ENCODE results near the gene CEP89. TPM values are rescaled to one million over a fixed set of nuclear protein-coding genes. Genes with fewer than 3 reads are reported as not detected.
A peak's percentile ranks its signal among the peaks of the same experiment; 100 is the strongest.
"Not testable (repeated sequence)": the region's sequence is repeated elsewhere in the genome, so short reads cannot be mapped to it uniquely, and the experiment has no call there.

CEP89 gene
- total and polyA plus RNA-seq, 7 experiments from 2014 or later = 7.4 to 22.4 (median 12.4) TPM

DNA sequence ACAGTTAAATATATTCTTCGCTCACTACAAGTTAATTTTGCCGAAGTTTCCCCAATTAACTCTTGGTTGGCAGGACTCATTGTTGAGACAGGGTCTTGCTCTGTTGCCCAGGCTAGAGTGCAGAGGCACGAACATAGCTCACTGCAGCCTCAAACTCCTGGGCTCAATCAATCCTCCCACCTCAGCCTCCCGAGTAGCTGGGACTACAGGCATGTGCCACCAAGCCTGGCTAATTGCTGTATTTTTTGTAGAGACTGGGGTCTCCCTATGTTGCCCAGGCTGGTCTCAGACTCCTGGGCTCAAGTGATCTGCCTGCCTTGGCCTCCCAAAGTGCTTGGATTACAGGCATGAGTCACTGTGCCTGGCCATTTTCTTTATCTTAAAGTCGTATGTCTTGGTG is 86.5 kb downstream of the CEP89 start:
- H3K4me1 ChIP-seq (ENCODE audit: control insufficient read depth in 2 of 2, insufficient read depth in 2 of 2, low read length in 2 of 2); CTCF ChIA-PET; H3K27me3 Mint-ChIP-seq; DNase-seq; H3K9me3 Mint-ChIP-seq; POLR2A ChIA-PET; H3K4me1 Mint-ChIP-seq; H3K36me3 ChIP-seq (ENCODE audit: control insufficient read depth in 2 of 3, insufficient read depth in 3 of 3, low read length in 3 of 3); H3K4me3 ChIP-seq (ENCODE audit: low read length); H3K27me3 ChIP-seq (ENCODE audit: control insufficient read depth in 2 of 2, insufficient read depth in 2 of 2, low read length in 2 of 2); ATAC-seq; H3K4me3 Mint-ChIP-seq; H3K9me3 ChIP-seq (ENCODE audit: control insufficient read depth in 2 of 3, low read length in 3 of 3); H3K27ac ChIP-seq (ENCODE audit: low read depth, low read length); H3K27ac Mint-ChIP-seq: not testable (repeated sequence)
- intact Hi-C loops (cut with micrococcal nuclease) = loop anchor here in 1 of 2 donors (10.0 kb wide), 1 partner anchor 90 kb away; no protein-coding TSS in a partner anchor
- peaks cover 0 to 29% (median 8%) of the 10 kb centered on the region in 5 donors for H3K36me3 Mint-ChIP-seq

DNA sequence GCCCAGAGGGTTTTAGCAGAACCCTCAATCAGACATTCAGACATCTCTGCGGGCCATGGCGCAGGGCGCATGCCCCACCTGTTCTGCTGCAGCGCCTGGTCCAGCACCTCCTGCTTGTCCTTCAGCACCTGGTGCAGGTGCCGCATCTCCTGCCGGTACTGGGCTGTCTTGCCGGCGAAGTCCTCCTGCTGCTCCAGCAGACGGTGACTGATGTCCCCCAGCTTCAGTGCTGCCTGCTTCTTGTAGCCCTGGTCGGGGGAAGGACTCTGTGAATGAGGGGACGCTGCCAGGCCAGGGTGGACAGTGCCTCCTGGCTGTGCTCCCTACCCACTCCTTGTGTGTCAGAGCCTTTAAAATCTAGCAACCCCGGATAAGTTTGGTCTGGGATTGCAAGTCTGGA is 90.0 kb downstream of the CEP89 start:
- ChIA-PET POLR2A (no interaction called here), CTCF (no interaction called here)
- intact Hi-C loops (cut with micrococcal nuclease) = loop anchor here in 1 of 2 donors (10.0 kb wide), 1 partner anchor 87 kb away; no protein-coding TSS in a partner anchor
- no peak overlapping the region for H3K4me3 Mint-ChIP-seq
- no peaks in the 10 kb centered on the region for H3K4me1 ChIP-seq (ENCODE audit: control insufficient read depth in 2 of 2, insufficient read depth in 2 of 2, low read length in 2 of 2)
- peaks cover 0 to 1% (median 0%) of the 10 kb centered on the region in 11 donors for H3K9me3 Mint-ChIP-seq
- no peak for ATAC-seq
- no peak for DNase-seq
- no peak overlapping the region for H3K27ac ChIP-seq (ENCODE audit: low read depth, low read length)
- peaks cover 0 to 4% (median 0%) of the 10 kb centered on the region in 7 donors for H3K4me1 Mint-ChIP-seq
- no peaks in the 10 kb centered on the region for H3K36me3 ChIP-seq (ENCODE audit: control insufficient read depth in 2 of 3, insufficient read depth in 3 of 3, low read length in 3 of 3)
- no peak overlapping the region for H3K4me3 ChIP-seq (ENCODE audit: low read length)
- peaks cover 0 to 39% (median 16%) of the 10 kb centered on the region in 5 donors for H3K36me3 Mint-ChIP-seq
- no peaks in the 10 kb centered on the region for H3K9me3 ChIP-seq (ENCODE audit: control insufficient read depth in 2 of 3, low read length in 3 of 3)
- no peaks in the 10 kb centered on the region for H3K27me3 ChIP-seq (ENCODE audit: control insufficient read depth in 2 of 2, insufficient read depth in 2 of 2, low read length in 2 of 2)
- H3K27ac Mint-ChIP-seq = no peak overlapping the region
- no peaks in the 10 kb centered on the region for H3K27me3 Mint-ChIP-seq

DNA sequence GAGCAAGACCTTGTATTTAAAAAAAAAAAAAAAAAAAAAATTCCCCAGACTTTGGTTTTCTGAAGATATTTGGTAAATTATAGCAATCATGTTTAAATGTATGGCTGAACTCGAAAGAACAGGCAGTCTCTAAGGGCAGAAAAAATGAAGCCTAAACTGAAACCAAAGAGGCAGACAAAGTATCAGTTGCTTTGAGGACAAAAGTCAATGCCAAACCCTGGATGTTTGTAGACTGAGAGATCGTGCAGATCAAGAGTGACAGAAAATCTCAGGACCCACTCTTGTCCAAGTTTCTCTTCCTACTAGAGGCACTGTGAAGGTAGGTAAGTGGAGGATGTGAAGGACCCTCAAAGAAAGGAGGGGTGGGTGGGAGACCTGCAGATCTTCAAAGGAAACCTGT is 91.1 kb downstream of the CEP89 start:
- H3K27ac ChIP-seq (ENCODE audit: low read depth, low read length) = no peak overlapping the region
- ATAC-seq = no peak
- Mint-ChIP-seq H3K4me3 (no peak overlapping the region), H3K4me1 (peaks cover 0 to 4% (median 0%) of the 10 kb centered on the region in 7 donors), H3K36me3 (peaks cover 0 to 33% (median 16%) of the 10 kb centered on the region in 5 donors), H3K9me3 (no peaks in the 10 kb centered on the region), H3K27me3 (no peaks in the 10 kb centered on the region), H3K27ac (no peak overlapping the region)
- CTCF ChIA-PET = no interaction called here
- no peaks in the 10 kb centered on the region for H3K36me3 ChIP-seq (ENCODE audit: control insufficient read depth in 2 of 3, insufficient read depth in 3 of 3, low read length in 3 of 3)
- H3K9me3 ChIP-seq (ENCODE audit: control insufficient read depth in 2 of 3, low read length in 3 of 3) = no peaks in the 10 kb centered on the region
- no peak overlapping the region for H3K4me3 ChIP-seq (ENCODE audit: low read length)
- no peak for DNase-seq
- intact Hi-C loops (cut with micrococcal nuclease) = loop anchor here in 1 of 2 donors (10.0 kb wide), 1 partner anchor 86 kb away; no protein-coding TSS in a partner anchor
- H3K4me1 ChIP-seq (ENCODE audit: control insufficient read depth in 2 of 2, insufficient read depth in 2 of 2, low read length in 2 of 2) = no peaks in the 10 kb centered on the region
- no peaks in the 10 kb centered on the region for H3K27me3 ChIP-seq (ENCODE audit: control insufficient read depth in 2 of 2, insufficient read depth in 2 of 2, low read length in 2 of 2)
- POLR2A ChIA-PET = no interaction called here

DNA sequence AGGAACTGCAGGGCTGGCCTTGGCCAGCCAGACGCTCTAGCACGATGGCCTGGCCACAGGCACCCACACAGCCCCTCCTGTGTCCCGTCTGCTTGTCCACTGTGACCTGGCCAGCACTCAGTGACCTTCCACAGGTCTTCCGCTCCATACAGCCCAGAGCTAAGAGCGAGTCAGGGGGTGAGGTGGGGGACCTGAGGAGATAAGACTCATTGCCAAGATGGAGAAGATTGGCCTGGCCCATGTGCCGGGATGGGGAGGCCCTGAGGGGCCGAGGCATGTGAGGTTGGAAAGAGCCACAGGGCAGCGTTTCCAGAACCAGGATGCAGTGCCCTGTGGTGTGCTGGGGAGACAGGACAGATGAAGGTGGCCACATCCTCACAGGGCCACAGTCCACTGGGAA is 92.0 kb downstream of the CEP89 start:
- ChIA-PET POLR2A (no interaction called here), CTCF (no interaction called here)
- H3K27me3 Mint-ChIP-seq = no peaks in the 10 kb centered on the region
- no peaks in the 10 kb centered on the region for H3K27me3 ChIP-seq (ENCODE audit: control insufficient read depth in 2 of 2, insufficient read depth in 2 of 2, low read length in 2 of 2)
- intact Hi-C loops (cut with micrococcal nuclease) = loop anchor here in 1 of 2 donors (10.0 kb wide), 1 partner anchor 85 kb away; no protein-coding TSS in a partner anchor
- peak overlapping the region in 1 of 9 donors; percentile 29 for H3K27ac Mint-ChIP-seq
- H3K36me3 ChIP-seq (ENCODE audit: control insufficient read depth in 2 of 3, insufficient read depth in 3 of 3, low read length in 3 of 3) = no peaks in the 10 kb centered on the region
- no peaks in the 10 kb centered on the region for H3K9me3 ChIP-seq (ENCODE audit: control insufficient read depth in 2 of 3, low read length in 3 of 3)
- no peak overlapping the region for H3K4me3 ChIP-seq (ENCODE audit: low read length)
- H3K4me3 Mint-ChIP-seq = no peak overlapping the region
- H3K4me1 Mint-ChIP-seq = peaks cover 0 to 4% (median 0%) of the 10 kb centered on the region in 7 donors
- no peak overlapping the region for H3K27ac ChIP-seq (ENCODE audit: low read depth, low read length)
- H3K4me1 ChIP-seq (ENCODE audit: control insufficient read depth in 2 of 2, insufficient read depth in 2 of 2, low read length in 2 of 2) = no peaks in the 10 kb centered on the region
- H3K9me3 Mint-ChIP-seq = no peaks in the 10 kb centered on the region
- peaks cover 0 to 27% (median 13%) of the 10 kb centered on the region in 5 donors for H3K36me3 Mint-ChIP-seq
- ATAC-seq (no peak), DNase-seq (no peak)

DNA sequence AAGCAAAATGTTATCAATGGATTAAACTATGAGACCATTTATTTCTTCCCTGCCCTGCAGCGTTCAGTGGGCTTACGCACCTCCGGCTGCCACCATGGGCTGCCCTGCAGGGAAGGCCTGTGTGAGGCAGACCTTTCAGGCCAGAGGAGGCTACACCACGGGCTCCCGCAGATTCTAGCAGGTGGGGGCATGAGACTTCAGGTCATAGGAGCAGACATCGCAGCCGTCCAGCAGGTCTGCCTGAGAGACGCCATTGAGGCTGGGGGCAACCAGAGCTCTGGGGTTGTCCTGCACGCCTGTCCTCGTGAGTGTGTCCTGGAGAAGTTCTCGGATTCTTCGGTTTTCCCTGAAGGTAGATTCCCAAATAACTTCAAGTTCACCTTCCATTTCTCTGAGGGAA is 92.8 kb downstream of the CEP89 start:
- peaks cover 0 to 4% (median 0%) of the 10 kb centered on the region in 7 donors for H3K4me1 Mint-ChIP-seq

DNA sequence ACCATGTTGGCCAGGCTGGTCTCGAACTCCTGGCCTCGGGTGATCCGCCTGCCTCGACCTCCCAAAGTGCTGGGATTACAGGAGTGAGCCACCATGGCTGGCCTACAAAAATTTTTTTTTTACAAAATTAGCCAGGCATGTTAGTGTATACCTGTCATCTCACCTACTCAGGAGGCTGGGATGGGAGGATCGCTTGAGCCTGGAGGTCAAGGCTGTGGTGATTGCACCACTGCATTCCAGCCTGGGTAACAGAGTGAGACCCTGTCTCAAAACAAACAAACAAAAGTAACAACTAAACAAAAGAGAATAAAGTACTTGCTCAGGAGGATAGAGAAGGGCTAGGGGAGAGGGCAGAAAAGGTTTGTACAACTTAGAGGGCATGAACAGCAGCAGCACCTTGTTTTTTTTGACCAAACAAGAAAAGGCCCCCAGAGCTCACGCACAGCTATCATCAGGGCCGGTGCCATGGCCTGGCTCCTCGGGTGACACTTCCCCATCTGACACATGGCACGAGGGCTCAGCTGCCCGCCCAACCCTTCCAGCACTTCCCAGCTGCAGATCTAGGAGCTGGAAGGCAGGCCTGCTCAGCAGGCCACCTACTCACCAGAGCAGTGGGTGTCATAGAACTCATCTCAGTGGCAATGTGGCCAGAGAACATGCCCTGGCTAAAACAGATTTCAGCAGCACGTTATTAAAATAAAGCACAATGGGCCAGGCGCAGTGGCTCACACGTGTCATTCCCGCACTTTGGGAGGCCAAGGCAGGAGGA is 93.6 kb downstream of the CEP89 start:
- H3K9me3 ChIP-seq (ENCODE audit: control insufficient read depth in 2 of 3, low read length in 3 of 3) = no peaks in the 10 kb centered on the region
- ChIA-PET POLR2A (no interaction called here), CTCF (no interaction called here)
- Mint-ChIP-seq H3K4me3 (no peak overlapping the region), H3K27me3 (no peaks in the 10 kb centered on the region), H3K4me1 (peaks cover 0 to 4% (median 0%) of the 10 kb centered on the region in 7 donors), H3K27ac (peak overlapping the region in 1 of 9 donors; percentile 67), H3K36me3 (peaks cover 0 to 24% (median 6%) of the 10 kb centered on the region in 5 donors), H3K9me3 (no peaks in the 10 kb centered on the region)
- ATAC-seq (no peak), DNase-seq (no peak)
- no peaks in the 10 kb centered on the region for H3K27me3 ChIP-seq (ENCODE audit: control insufficient read depth in 2 of 2, insufficient read depth in 2 of 2, low read length in 2 of 2)
- H3K4me1 ChIP-seq (ENCODE audit: control insufficient read depth in 2 of 2, insufficient read depth in 2 of 2, low read length in 2 of 2) = no peaks in the 10 kb centered on the region
- intact Hi-C loops (cut with micrococcal nuclease) = no loop called here
- no peak overlapping the region for H3K27ac ChIP-seq (ENCODE audit: low read depth, low read length)
- no peak overlapping the region for H3K4me3 ChIP-seq (ENCODE audit: low read length)
- no peaks in the 10 kb centered on the region for H3K36me3 ChIP-seq (ENCODE audit: control insufficient read depth in 2 of 3, insufficient read depth in 3 of 3, low read length in 3 of 3)

More for the DNA sequence above, 92.8 kb downstream of the CEP89 start:
- H3K27me3 ChIP-seq (ENCODE audit: control insufficient read depth in 2 of 2, insufficient read depth in 2 of 2, low read length in 2 of 2) = no peaks in the 10 kb centered on the region
- CTCF ChIA-PET = no interaction called here
- Mint-ChIP-seq H3K9me3 (no peaks in the 10 kb centered on the region), H3K27me3 (no peaks in the 10 kb centered on the region), H3K4me3 (no peak overlapping the region), H3K27ac (no peak overlapping the region), H3K36me3 (peaks cover 0 to 27% (median 9%) of the 10 kb centered on the region in 5 donors)
- POLR2A ChIA-PET = no interaction called here
- ATAC-seq = no peak
- intact Hi-C loops (cut with micrococcal nuclease) = no loop called here
- H3K27ac ChIP-seq (ENCODE audit: low read depth, low read length) = no peak overlapping the region
- no peaks in the 10 kb centered on the region for H3K4me1 ChIP-seq (ENCODE audit: control insufficient read depth in 2 of 2, insufficient read depth in 2 of 2, low read length in 2 of 2)
- H3K4me3 ChIP-seq (ENCODE audit: low read length) = no peak overlapping the region
- no peaks in the 10 kb centered on the region for H3K36me3 ChIP-seq (ENCODE audit: control insufficient read depth in 2 of 3, insufficient read depth in 3 of 3, low read length in 3 of 3)
- H3K9me3 ChIP-seq (ENCODE audit: control insufficient read depth in 2 of 3, low read length in 3 of 3) = no peaks in the 10 kb centered on the region
- no peak for DNase-seq

All from naive thymus-derived CD4-positive, alpha-beta T cell (primary cell).